IPS-11a (cell line): Measurements from ENCODE around the gene IPO11.

Experiments used
- H3K4me3 ChIP-seq: one replicate; pipeline ENCODE4 v1.5.1; 2013; ENCODE audit warnings: low read depth, low read length, control low read depth

IPO11 gene

GRCh38 chr5:62568143-62568542, 155.6 kb downstream of the IPO11 start:
- H3K4me3 ChIP-seq = no peak overlapping the region

DNA sequence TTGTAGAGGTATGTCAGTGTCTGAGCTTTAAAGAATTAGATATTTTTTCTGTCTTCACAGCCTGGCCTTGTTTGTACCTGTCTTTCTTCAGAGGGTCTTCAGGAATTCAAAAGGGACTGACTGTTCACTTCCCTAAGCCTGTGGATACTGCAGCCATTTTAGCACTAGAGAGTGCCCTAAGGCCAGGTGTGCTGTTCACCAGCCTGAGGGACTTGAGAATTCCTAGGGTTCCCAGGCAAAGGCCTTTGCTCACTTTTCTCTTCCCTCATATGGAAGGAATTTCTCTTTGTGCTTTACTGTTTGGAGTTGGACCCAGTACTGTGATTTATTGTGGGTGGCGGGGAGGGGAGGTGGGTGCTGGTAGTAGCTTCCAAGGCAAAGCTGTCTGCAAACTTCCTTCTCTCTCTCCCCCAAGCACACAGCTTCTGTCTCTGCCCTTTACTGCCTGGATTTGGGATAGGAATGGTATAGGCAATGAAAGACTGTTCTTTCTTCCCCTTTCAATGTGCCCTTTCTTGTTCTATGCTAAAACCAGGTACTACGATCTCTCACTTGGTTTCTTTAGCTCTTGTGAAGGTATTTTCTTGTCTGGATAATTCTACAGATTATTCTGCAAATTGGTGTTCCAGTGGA, 156.4 kb downstream of the IPO11 start:
- no peak overlapping the region for H3K4me3 ChIP-seq

DNA sequence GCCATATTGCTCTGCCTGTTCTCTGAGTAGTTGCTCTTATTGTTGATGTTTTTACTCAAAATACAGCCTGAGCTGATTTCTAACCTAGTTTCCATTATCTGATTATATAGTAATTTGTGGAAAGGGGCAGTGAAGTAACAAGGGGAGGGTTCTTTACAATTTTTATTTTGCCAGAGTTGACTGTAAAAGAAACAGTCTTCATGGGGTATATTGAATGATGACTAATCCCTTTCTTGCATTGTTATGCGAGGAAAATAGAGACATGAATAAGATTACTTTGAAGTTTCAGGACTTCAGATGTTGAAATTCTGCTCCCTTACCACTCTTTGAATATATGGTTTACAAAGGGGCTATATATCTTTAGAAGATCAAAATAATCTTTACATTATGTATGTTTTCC, 156.9 kb downstream of the IPO11 start:
- H3K4me3 ChIP-seq = no peak overlapping the region

GRCh38 chr5:62572918-62573514, 160.5 kb downstream of the IPO11 start:
- H3K4me3 ChIP-seq = no peak overlapping the region

- no peak overlapping the region for H3K4me3 ChIP-seq
Measured at GRCh38 chr5:62574599-62574998, 162.0 kb downstream of the IPO11 start.

- H3K4me3 ChIP-seq = no peak overlapping the region
Measured at GRCh38 chr5:62575066-62575465, 162.5 kb downstream of the IPO11 start.

- H3K4me3 ChIP-seq = no peak overlapping the region
Measured at GRCh38 chr5:62575489-62575888, 162.9 kb downstream of the IPO11 start.

DNA sequence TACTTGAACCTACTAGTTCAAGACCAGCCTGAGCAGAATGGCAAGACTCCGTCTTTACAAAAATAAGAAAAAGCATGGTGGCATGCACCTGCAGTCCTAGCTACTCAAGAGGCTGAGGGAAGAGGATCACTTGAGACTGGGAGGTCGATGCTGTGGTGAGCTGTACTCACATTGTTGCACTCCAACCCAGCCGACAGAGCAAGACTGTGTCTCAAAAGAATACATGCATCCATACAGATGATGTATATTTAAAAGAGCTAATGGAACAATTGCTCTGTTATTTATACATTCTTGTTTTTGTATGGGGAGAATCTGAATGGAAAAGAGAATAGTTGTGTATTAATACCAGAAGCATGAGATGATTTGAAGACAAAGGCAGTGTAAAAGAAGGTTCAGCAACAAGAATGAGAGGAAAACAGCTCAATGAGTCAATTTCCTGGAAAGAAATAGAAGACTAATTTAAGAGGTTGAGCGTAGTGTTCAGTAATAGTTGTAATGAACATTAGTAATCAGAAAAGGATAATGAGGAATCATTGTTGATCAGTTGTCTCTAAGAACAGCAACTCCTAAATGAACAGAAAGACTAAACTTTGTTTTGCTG, 164.1 kb downstream of the IPO11 start:
- no peak overlapping the region for H3K4me3 ChIP-seq

DNA sequence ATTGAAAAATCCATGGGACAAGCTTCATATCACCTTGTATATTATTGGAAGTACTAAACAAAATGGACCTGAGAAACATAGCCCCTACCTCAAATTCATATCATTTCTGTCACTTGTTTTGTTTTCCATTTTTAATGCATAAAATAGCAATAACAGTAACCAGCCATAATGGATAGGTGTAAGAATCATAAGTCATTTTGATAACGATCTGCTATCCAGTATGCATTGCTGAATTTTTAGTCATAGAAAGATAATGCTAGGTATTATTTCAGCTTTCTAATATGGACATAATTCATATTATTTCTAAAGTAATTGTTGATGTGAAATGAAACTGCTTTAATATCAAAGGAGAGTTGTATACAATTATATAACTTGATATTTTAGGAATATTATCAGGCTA, 164.9 kb downstream of the IPO11 start:
- H3K4me3 ChIP-seq = no peak overlapping the region

GRCh38 chr5:62578540-62578939, 166.0 kb downstream of the IPO11 start, which contains the start of gene LRRC70:
Gene LRRC70 (plus strand): TSS chr5:62578819. CDS start chr5:62579439, 620 bp downstream.
- H3K4me3 ChIP-seq = no peak within 1 kb of the TSS

DNA sequence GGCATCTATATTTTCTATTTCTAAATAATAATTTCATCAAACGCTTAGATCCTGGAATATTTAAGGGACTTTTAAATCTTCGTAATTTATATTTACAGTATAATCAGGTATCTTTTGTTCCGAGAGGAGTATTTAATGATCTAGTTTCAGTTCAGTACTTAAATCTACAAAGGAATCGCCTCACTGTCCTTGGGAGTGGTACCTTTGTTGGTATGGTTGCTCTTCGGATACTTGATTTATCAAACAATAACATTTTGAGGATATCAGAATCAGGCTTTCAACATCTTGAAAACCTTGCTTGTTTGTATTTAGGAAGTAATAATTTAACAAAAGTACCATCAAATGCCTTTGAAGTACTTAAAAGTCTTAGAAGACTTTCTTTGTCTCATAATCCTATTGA, 167.2 kb downstream of the IPO11 start:
- H3K4me3 ChIP-seq = no peak overlapping the region

DNA sequence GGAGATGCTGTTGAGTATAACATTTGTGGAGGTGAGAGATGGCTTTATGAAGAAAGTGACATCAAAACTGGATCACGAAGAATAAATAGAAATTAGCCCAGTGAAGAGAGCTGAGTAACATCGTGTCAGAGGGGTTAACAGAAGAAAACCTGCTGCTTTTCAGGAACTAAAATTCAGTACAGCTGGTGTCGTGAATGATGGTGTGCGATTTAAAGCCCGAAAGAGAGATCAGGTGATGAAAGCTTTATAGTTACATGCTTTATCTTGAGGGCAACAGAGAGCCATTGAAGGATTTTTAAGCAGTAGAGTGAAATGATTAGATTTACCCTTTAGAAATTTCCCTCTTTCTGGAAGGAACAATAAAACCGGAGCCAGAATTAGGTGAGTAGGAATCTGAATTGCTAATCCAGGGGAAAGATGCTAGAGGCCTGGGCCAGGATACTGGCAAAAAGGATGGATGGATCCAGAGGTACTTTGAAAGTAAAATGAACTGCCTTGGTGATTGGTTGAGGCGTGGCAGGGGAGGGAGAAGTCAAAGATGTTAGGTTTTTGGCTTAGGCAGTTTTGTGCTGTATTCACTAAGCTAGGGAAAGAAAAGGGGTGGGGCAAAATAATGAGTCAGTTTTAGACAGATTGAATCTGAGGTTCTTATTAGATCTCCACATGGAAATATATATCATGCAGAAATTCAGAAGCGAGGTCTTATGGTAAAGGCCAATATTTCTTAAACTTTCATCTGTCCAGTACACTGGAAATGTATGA, 169.5 kb downstream of the IPO11 start:
- no peak overlapping the region for H3K4me3 ChIP-seq

DNA sequence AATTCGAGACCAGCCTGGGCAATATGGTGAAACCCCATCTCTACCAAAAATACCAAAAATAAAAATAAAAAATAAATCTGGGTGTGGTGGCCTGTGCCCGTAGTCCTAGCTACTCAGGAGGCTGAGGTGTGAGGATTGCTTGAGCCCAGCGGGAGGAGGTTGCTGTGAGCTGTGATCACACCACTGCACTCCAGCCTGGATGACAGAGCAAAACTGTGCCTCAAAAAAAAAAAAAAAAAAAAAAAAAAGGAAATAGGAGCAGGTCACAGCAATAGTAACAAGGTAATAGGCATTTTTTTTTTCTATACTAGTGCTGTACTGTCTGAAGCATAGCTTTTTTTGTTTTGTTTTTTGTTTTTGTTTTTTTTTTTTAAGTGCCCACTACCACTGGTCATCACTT, 171.8 kb downstream of the IPO11 start:
- H3K4me3 ChIP-seq = no peak overlapping the region

DNA sequence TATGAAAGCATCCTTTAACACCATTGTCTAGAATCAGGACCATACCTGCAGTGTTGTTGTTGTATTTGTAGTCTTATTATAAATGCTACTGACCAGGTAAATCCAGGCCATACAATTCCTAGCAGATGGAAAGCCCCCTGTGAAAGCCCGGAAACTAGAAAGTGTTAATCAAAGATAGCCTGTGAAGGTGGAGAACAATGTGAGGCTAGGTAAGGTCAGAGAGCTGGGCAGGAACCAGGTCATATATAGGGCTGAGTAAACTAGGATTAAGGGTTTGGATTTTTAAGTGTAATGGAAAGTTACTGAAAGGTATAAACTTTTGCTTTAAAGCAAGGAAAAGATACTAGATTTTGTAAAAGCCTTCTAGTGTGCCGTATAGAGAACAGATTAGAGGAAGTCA, 172.7 kb downstream of the IPO11 start:
- no peak overlapping the region for H3K4me3 ChIP-seq

DNA sequence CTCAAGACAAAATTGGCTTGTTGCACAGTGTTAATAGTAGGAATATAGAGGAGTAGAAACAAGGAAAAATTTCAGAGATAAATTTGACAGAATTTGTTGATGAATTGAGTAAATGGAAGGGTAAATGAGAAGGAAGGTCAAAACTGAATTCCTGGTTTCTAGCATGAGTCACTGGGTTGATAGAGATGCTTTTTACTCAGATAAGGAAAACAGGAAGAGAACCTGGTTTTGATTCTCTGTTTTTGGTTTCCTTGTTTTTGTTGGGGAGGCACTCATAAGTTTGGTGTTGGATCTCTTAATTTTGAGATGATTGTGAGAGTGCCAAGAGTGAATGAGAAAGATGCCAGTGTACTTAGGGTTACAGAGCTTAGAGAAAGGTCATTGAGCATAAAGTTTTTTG, 173.2 kb downstream of the IPO11 start:
- H3K4me3 ChIP-seq = no peak overlapping the region

DNA sequence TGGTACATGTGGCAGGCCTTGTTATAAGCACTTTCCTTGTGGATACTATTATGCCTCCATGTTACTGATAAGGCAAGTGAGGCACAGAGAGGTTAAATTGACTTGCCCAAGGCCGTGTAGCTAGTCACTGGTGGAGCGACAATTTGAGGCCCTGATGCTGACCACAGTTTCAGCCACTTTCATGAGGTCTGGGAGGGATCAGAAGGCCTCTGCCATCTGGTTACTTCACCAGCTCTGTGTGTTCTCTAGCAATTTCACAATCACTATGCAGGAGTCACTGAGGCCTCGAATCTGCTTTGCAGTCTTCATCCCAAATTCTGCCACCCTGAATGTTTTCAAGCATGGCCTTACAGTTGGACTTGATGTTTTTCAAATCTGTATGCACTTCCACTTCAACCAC, 175.2 kb downstream of the IPO11 start:
- no peak overlapping the region for H3K4me3 ChIP-seq

DNA sequence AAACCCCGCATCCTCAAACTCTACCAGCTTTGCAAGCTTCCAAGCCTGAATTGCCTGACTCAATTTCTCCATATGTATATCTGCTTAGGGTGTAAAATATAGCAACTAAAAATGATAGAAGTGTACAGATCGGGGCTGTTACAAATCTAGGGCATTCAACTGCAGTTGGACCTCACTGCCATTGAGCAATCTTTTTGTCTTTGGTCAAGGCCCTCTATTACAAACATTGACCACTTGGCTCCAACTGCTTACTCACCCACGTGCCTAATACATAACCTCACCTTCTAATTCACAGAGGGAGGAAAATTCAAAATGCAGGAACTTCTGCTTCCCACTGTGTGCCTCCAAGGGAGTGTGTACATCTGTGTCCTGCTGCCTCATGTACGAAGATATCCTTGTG, 176.1 kb downstream of the IPO11 start:
- H3K4me3 ChIP-seq = no peak overlapping the region

DNA sequence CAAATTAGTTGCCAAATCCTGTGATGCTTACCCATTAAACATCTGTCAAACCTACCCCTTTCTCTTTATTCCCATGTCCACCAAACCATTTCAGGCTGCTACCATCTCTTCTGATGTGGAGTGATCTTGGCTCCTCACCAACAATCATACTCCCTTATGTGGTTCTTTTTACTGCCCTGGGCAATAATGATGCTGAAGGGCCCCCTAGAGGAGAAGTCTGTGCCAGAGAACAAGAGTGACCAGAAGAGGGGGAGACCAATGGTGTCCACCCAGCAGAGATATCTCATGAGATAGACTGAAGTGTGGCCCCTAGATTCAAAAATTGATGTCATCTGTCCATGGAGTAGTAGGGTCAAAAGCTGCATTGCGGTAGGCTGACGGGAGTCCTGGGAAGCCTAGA, 176.9 kb downstream of the IPO11 start:
- H3K4me3 ChIP-seq = no peak overlapping the region

DNA sequence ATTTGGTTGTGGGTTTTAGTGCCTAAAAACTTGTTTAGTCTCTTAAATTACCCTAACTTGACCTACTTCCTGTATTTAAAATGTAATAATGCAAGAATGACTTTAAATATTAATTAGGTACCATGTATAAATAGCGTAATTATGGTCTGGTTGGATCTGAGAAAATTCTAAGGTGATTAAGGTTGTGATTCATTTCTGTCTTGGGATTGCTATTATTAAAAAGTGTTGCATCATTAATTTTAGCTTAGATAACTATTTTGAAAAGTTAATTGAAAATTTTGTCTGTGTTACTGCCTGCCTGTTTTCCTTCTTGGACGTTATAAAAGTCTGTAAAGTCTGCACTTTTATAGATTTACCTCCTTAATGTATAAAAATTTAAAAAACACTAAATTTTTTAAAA, 177.8 kb downstream of the IPO11 start:
- H3K4me3 ChIP-seq = no peak overlapping the region

DNA sequence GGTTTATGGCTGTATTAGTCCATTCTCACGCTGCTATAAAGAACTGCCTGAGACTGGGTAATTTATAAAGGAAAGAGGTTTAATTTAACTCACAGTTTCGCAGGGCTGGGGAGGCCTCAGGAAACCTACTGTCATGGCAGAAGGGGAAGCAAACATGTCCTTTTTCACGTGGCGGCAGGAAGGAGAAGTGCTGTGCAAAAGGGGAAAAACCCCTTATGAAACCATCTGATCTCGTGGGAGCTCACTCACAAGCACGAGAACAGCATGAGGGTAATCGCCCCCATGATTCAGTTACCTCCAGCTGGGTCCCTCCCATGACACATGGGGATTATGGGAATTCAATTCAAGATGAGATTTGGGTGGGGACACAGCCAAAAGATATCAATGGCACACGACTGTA, 180.0 kb downstream of the IPO11 start:
- H3K4me3 ChIP-seq = no peak overlapping the region

GRCh38 chr5:62593331-62593730, 180.8 kb downstream of the IPO11 start:
- H3K4me3 ChIP-seq = no peak overlapping the region
